ENCODE results near the gene MAEA. TPM values are rescaled to one million over a fixed set of nuclear protein-coding genes. Genes with fewer than 3 reads are reported as not detected.

MAEA gene
- total RNA-seq, 2 experiments from 2014 or later, result 25.2 to 29.4 TPM

DNA sequence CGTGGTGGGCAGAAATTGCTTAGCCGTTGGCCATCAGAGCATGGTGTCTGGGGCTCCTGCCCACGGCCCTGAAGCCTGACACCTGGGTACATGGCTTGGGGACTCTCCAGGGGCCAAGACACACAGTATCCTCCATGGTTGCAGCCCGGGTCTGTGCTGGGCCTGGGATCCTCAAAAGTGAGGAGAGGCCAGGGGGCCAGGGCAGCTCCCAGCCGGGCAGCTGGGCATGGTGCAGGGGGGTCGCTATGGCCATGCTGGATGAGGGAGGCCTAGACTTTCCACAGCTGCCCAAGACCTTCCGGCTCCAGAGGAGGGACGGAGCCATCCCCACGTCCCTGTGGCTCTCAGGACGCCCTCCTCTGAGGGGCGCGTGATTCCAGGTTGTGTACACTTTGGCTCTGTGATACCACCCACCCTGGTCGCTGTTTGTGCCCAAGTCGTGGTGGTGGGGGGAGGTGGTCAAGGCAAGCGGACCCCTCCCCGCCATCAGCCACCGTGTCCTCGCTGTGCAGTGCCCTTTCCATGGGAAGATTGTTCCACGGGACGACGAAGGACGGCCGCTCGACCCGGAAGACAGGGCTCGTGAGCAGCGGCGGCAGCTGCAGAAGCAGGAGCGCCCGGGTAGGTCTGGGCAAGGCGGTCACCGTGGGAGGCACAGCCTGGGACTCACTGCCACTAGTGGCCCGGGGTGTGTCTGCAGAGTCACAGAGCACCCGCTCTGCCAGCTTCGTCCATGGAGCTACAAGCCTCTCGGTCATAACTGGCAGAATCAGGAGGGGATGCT lies 90.9 kb downstream of the MAEA start:
- intact Hi-C loops (cut with micrococcal nuclease), result no loop called here
- no peak overlapping the region for H3K27ac Mint-ChIP-seq
- CTCF ChIA-PET, result no interaction called here

DNA sequence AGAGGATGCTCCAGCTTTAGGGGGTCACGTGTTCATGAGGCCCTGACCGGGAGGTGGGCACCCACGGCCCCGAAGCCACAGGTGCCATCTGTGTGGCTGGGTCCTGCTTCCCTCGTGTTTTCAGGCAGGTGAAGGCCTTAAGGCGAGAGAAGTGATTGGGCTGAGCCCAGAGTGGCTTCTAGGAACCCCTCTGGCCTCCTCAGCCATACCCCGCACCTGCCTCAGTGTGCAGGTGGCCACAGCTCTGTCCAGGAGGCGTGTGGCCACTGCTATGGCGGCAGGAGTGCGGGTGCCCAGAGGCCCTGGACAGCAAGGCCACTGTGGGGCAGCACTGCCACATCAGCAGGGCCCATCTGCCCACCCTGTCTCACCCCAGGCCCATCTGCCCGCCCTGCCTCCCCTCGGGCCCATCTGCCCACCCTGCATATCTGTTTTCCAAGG lies 91.5 kb downstream of the MAEA start:
- no peaks in the 10 kb centered on the region for H3K4me1 Mint-ChIP-seq (ENCODE audit: low read depth)

More for the DNA sequence above, 90.9 kb downstream of the MAEA start:
- H3K36me3 Mint-ChIP-seq (ENCODE audit: low read depth), result peaks cover 2% of the 10 kb centered on the region
- H3K27me3 Mint-ChIP-seq (ENCODE audit: low read depth), result no peaks in the 10 kb centered on the region
- no peaks in the 10 kb centered on the region for H3K9me3 Mint-ChIP-seq
- no peak overlapping the region for H3K4me3 Mint-ChIP-seq
- no peak for DNase-seq
- H3K4me1 Mint-ChIP-seq (ENCODE audit: low read depth), result no peaks in the 10 kb centered on the region

DNA sequence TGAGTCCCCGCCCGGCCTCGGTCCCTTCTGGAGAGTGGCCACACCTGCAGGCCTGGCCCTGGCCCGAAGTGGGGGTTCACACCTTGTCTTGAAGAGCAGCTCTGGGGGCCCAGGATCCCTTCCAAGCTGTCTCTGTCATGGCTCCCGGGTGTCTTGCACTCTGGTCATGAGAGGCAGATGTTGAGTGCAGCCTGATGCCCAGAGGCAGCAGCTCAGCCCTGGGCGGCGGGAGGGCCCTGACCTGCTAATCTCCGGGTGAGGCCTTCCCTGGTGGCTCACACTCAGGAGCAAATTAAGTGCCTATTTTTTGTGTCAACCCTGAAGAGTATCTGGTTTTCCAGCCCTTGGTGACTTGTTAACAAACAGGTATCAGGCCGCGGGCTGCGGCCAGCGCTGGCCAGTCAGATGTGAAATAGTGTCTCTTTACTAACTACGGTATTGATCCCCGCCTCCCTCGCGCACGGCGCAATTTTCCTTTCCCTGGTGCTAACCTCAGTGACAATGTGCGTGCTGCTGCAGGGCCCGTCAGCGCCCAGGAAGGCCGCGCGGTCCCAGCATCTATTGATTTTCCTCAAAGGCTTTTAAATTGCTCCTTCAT lies 92.4 kb downstream of the MAEA start:
- no peak overlapping the region for H3K4me3 Mint-ChIP-seq
- CTCF ChIA-PET, result no interaction called here
- peaks cover 9% of the 10 kb centered on the region for H3K36me3 Mint-ChIP-seq (ENCODE audit: low read depth)
- H3K27me3 Mint-ChIP-seq (ENCODE audit: low read depth), result no peaks in the 10 kb centered on the region
- no peak for DNase-seq
- H3K27ac Mint-ChIP-seq, result no peak overlapping the region
- no peaks in the 10 kb centered on the region for H3K4me1 Mint-ChIP-seq (ENCODE audit: low read depth)
- intact Hi-C loops (cut with micrococcal nuclease), result no loop called here
- no peaks in the 10 kb centered on the region for H3K9me3 Mint-ChIP-seq

More for the DNA sequence above, 91.5 kb downstream of the MAEA start:
- Mint-ChIP-seq H3K4me3 (no peak overlapping the region), H3K9me3 (no peaks in the 10 kb centered on the region), H3K27me3 (ENCODE audit: low read depth) (no peaks in the 10 kb centered on the region), H3K36me3 (ENCODE audit: low read depth) (peaks cover 5% of the 10 kb centered on the region), H3K27ac (no peak overlapping the region)
- CTCF ChIA-PET, result no interaction called here
- intact Hi-C loops (cut with micrococcal nuclease), result no loop called here
- DNase-seq, result no peak

DNA sequence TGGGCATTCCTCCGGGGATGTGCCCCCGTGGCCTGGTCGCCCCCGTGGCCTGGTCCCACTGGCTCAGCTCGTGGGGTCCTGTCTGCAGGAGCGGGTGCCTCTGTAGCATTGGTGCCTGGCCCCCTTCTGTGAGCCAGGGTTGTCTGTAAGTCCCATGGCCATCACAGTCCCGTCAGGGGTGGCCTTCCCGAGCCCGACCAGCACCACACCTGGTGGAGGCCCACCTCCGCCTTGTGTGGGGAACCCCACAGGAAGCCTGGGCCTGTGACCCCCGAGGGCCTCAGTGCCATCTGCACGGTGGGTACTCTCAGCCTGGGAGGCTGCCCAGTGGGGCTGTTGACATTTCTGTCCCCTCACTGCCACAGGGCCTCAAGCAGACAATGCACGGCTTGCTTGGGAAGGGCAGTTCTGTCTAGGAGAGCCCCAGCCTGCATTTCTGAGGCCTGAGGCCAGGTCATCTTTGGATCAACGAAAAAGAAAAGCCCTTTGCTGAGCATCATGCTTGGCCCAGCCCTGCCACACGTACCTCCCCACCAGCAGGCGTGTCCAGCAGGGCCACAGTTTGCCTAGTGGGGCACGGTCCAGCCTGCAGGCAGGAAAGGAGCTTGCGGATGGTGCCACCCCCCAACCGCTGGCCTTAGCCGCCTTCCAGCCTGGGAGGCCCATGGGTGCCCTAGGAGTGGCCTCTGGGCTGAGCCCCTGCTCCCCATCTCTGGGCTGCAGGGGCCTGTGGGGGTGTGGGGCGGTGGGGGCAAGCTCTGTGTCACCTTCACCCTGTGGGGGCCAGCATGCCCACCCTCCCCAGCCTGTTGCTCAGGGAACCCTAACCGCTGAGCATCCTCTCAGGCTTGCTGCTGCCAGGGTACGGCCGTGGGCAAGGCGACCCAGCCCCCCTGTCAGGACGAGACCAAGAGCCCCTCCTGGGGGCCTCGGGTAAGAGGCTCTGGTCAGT lies 93.4 kb downstream of the MAEA start:
- H3K4me3 Mint-ChIP-seq, result no peak overlapping the region
- no peak overlapping the region for H3K27ac Mint-ChIP-seq
- CTCF ChIA-PET, result no interaction called here
- intact Hi-C loops (cut with micrococcal nuclease), result no loop called here
- H3K4me1 Mint-ChIP-seq (ENCODE audit: low read depth), result no peaks in the 10 kb centered on the region
- DNase-seq, result no peak
- H3K9me3 Mint-ChIP-seq, result peaks cover 3% of the 10 kb centered on the region
- H3K27me3 Mint-ChIP-seq (ENCODE audit: low read depth), result no peaks in the 10 kb centered on the region
- peaks cover 16% of the 10 kb centered on the region for H3K36me3 Mint-ChIP-seq (ENCODE audit: low read depth)

DNA sequence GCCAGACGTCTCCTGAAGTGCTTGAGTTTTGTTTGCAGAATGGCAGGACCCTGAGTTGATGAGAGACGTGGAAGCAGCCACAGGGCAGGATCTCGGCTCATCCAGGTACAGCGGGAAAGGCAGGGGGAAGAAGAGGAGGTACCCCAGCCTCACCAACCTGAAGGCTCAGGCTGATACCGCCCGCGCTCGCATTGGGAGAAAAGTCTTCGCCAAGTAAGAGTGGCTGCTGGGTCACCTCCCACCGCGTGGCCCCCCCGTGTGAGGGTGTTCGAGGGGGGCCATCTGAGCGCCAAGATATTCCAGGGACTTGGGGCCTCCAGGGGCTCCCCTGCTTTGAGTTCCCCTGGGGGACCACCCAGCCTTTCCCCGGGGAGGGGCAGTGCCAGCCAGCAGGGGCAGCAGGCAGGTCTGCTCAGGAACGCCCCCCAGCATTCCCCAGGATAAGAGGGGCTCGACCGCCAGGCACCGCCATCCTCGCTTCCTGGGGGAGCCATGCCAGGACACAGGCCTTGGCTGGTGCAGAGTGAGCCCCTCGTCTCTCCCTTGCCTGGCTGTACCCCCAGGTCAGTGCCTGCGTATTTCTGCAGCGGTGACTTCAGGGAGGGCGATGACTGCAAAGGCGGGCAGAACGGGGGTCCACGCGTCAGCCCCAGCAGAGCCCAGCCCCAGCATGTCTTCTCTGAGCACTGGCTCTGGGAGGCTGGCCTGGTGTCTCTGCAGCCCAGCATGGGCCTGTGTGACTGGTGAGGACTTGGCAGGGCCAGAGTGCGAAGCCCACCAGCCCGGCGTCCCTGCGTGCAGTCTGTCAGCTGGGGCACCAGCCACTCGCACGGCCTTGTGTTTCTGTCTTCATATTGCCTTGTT lies 94.3 kb downstream of the MAEA start:
- no peaks in the 10 kb centered on the region for H3K4me1 Mint-ChIP-seq (ENCODE audit: low read depth)
- H3K36me3 Mint-ChIP-seq (ENCODE audit: low read depth), result peaks cover 23% of the 10 kb centered on the region
- intact Hi-C loops (cut with micrococcal nuclease), result no loop called here
- H3K27me3 Mint-ChIP-seq (ENCODE audit: low read depth), result no peaks in the 10 kb centered on the region
- no peak overlapping the region for H3K4me3 Mint-ChIP-seq
- peaks cover 10% of the 10 kb centered on the region for H3K9me3 Mint-ChIP-seq
- DNase-seq, result no peak
- no peak overlapping the region for H3K27ac Mint-ChIP-seq
- CTCF ChIA-PET, result no interaction called here

DNA sequence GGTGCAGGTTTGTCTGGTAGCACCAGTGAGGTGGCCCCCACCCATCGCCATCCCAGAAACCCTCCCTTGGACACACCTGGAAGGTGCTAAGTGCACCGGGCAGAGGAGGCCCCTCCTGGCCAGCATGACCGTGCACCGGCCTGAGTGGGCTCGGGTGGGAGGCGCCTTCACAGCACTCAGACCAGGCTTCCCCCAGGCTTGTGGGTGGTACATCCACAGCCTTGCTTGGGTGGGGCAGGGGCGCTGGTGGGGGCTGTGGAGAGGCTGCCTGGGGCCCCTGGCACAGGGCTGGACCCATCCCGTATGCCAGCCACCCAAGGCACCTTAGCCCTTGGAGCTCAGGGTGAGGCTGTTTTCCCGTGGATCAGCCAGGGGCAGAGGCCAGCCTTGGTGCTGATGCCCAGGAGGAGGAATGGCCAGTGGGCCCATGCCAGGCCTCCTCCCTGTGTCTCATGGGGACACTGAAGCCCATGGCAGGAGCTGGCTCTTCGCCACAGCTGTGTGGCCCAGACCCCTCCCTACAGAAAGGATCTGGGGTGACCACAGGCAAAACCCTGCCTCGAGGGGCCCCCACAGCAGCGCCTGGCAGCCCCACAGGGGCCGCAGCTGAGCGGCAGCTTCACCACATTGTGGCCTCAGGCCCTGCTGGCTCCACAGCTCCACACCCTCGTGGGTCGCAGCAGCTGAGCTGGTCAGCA lies 95.1 kb downstream of the MAEA start:
- no peak for DNase-seq
- no peak overlapping the region for H3K4me3 Mint-ChIP-seq

DNA sequence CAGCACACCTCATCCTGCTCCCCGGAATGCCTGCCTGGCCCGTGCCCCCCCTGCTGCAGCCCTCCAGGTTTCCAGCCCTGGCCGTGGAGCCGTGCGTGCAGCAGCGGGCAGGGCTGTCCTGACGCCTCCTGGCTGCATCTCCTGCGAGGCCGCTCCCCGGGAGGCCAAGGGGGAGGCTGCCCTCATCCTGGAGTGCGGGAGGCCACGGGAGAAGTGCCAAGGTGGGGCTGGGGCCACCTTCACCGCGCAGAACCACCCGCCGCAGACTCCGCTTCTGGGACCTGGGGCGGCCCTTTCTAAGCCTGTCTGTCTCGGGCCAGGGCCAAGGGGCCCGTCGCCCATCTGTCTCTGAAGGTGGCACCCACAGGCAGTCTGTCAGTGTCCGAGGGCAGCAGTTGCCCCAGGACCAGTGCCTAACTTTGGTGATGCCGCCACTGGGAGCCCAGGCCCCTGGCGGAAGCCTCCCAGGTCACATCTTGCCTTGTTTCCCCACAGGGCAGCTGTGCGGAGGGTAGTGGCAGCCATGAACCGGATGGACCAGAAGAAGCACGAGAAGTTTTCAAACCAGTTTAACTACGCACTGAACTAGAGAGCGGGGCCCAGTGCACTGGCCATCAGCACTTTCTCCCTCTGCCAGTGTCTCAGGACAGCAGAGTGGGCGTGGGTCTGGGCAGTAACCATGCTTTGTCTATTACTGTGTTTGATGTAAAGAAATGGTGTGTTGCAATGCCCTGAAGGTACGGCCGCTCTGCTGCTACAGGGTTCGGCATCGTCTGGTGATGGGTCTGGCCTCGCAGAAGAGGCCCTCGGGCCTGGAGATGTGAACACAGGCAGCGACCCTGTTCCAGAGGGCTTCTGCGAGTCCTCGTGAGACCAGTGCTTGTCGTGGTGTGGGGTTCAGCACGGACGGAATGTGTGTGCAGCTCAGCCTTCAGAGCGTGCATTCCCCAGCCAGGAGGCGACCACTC lies 96.0 kb downstream of the MAEA start:
- no peak for DNase-seq
- Mint-ChIP-seq H3K27me3 (ENCODE audit: low read depth) (no peaks in the 10 kb centered on the region), H3K36me3 (ENCODE audit: low read depth) (peaks cover 31% of the 10 kb centered on the region), H3K4me1 (ENCODE audit: low read depth) (no peaks in the 10 kb centered on the region), H3K9me3 (peaks cover 10% of the 10 kb centered on the region), H3K27ac (no peak overlapping the region), H3K4me3 (no peak overlapping the region)
- CTCF ChIA-PET, result no interaction called here
- intact Hi-C loops (cut with micrococcal nuclease), result no loop called here

More for the DNA sequence above, 95.1 kb downstream of the MAEA start:
- peaks cover 28% of the 10 kb centered on the region for H3K36me3 Mint-ChIP-seq (ENCODE audit: low read depth)
- CTCF ChIA-PET, result no interaction called here
- intact Hi-C loops (cut with micrococcal nuclease), result no loop called here
- no peak overlapping the region for H3K27ac Mint-ChIP-seq
- peaks cover 10% of the 10 kb centered on the region for H3K9me3 Mint-ChIP-seq
- H3K27me3 Mint-ChIP-seq (ENCODE audit: low read depth), result no peaks in the 10 kb centered on the region
- H3K4me1 Mint-ChIP-seq (ENCODE audit: low read depth), result no peaks in the 10 kb centered on the region

Other genes starting within 250 kb of the MAEA start
- gene RNF212, start 176.3 kb upstream of the MAEA start, total RNA-seq, result 1 to 10 TPM in 1 of 2 experiments, under 1 TPM in 1; 0.98 to 2.2 TPM
- 1 to 10 TPM; 4.8 to 5.5 TPM for gene SPON2, start 117.3 kb upstream of the MAEA start, total RNA-seq
- gene CTBP1, start 40.8 kb upstream of the MAEA start, total RNA-seq, result 100 to 1,000 TPM; 136 to 140 TPM
- gene UVSSA, start 57.3 kb downstream of the MAEA start, total RNA-seq, result 10 to 100 TPM; 20.0 to 24.3 TPM
- gene NKX1-1, start 116.6 kb downstream of the MAEA start, total RNA-seq, result not detected

Measured in activated naive CD4-positive, alpha-beta T cell treated with anti-CD3 and anti-CD28 coated beads for 36 hours (primary cell).